ENCODE data around the gene PRM2. TPM values are rescaled to one million over a fixed set of nuclear protein-coding genes. Genes with fewer than 3 reads are reported as not detected.

PRM2 gene
- total and polyA plus RNA-seq, 2 of the 8 experiments (the other 6 are each of a cell fraction or from before 2014, with no cell fraction given), result not detected

- Histone ChIP-seq H3K79me1 (ENCODE audit: low read depth, low read length) (no peaks in the 10 kb centered on the region), H3K4me3 (ENCODE audit: extremely low read depth in 1 of 4, insufficient read depth in 2 of 4, low read depth in 3 of 4, low read length in 4 of 4) (no peak overlapping the region), H4K8ac (ENCODE audit: extremely low read depth, insufficient read depth, low read length) (no peak overlapping the region), H3K14ac (ENCODE audit: insufficient read length) (no peak overlapping the region), H2BK120ac (replicated peaks; ENCODE audit: low read depth, low read length) (no peak overlapping the region), H2BK15ac (ENCODE audit: low read length) (no peak overlapping the region), H3K4ac (replicated peaks; ENCODE audit: insufficient read length, low read depth, low read length) (no peak overlapping the region), H2AK5ac (ENCODE audit: low read depth, low read length) (0 out of 2 replicates have a peak overlapping the region, but pooled peaks have one; percentile 53), H3K79me2 (ENCODE audit: control insufficient read depth in 1 of 2, insufficient read depth in 2 of 2, low read length in 2 of 2) (no peaks in the 10 kb centered on the region), H3K23ac (ENCODE audit: insufficient read length) (no peak overlapping the region), H2AFZ (ENCODE audit: low read length) (no peak overlapping the region), H3K9me3 (ENCODE audit: insufficient read depth in 2 of 2, low read depth in 1 of 2, low read length in 1 of 2) (no peaks in the 10 kb centered on the region), H3K9ac (replicated peaks in 1 of 4; ENCODE audit: extremely low read depth in 1 of 4, low read depth in 3 of 4, low read length in 3 of 4) (no peak overlapping the region), H3K27ac (ENCODE audit: low read depth, low read length) (no peak overlapping the region), H3K4me2 (ENCODE audit: insufficient read depth in 1 of 2, low read depth in 2 of 2, low read length in 2 of 2) (no peak overlapping the region), H3K56ac (replicated peaks; ENCODE audit: insufficient read length, low read depth, low read length) (no peak overlapping the region), H3K4me1 (replicated peaks in 1 of 4; ENCODE audit: control insufficient read depth in 3 of 4, insufficient read depth in 4 of 4, low read length in 3 of 4) (peaks cover 0 to 11% (median 2%) of the 10 kb centered on the region in 4 experiments; a peak in 5 of 7 replicates), H3K18ac (ENCODE audit: extremely low read depth, low read length) (peak overlapping the region; percentile 32; the same call in 1 of the 2 replicates), H4K5ac (ENCODE audit: insufficient read length, low read depth, low read length) (no peak overlapping the region), H4K20me1 (replicated peaks in 1 of 2; ENCODE audit: control insufficient read depth in 1 of 2, insufficient read depth in 2 of 2, low read length in 2 of 2) (no peaks in the 10 kb centered on the region), H2BK5ac (ENCODE audit: low read depth, low read length) (0 out of 2 replicates have a peak overlapping the region, but pooled peaks have one; percentile 10), H3K36me3 (ENCODE audit: control insufficient read depth in 2 of 4, insufficient read depth in 4 of 4, low read length in 3 of 4) (no peaks in the 10 kb centered on the region), H2BK12ac (ENCODE audit: low read depth, low read length) (no peak overlapping the region), H3K23me2 (ENCODE audit: low read depth, low read length) (no peaks in the 10 kb centered on the region), H3K27me3 (replicated peaks in 1 of 4; ENCODE audit: control insufficient read depth in 3 of 4, extremely low read depth in 1 of 4, insufficient read depth in 3 of 4, low read length in 3 of 4) (peaks cover 0 to 2% (median 1%) of the 10 kb centered on the region in 4 experiments; a peak in 1 of 7 replicates), H2BK20ac (ENCODE audit: low read length) (no peak overlapping the region), H4K91ac (replicated peaks; ENCODE audit: insufficient read length, low read length) (no peak overlapping the region)
- POLR2A ChIA-PET (ENCODE audit: partially characterized antibody), result interaction anchor here (1.1 to 2.1 kb wide), 4 partner anchors 9 to 80 kb away, joined by 5 to 9 read pairs (median 5); partner anchors contain the start of gene SOCS1
- WGBS, 2 experiments (ENCODE audit: extremely low coverage in 1 of 2, insufficient coverage in 1 of 2, insufficient read length in 1 of 2, insufficient replicate concordance in 2 of 2, low coverage in 1 of 2, low lambda C conversion rate in 2 of 2, missing lambda C conversion rate in 1 of 2), result 93% methylated on average over 7 of the region's 7 CpGs; no CpG with 5 or more reads in 1 of the 2 experiments
- no peak for FAIRE-seq
- CTCF ChIA-PET (ENCODE audit: partially characterized antibody), result interaction anchor here (0.6 to 2.4 kb wide), 7 partner anchors 11 to 100 kb away, joined by 3 to 7 read pairs (median 3); partner anchors contain the start of gene SOCS1
- no peak for DNase-seq (ENCODE audit: low read depth in 1 of 2, low spot score in 2 of 2)
- TF ChIP-seq SAP30 (IDR thresholded peaks at IDR 0.05; ENCODE audit: insufficient read depth, insufficient replicate concordance, low read length) (no peak), TAF1 (IDR thresholded peaks at IDR 0.05; ENCODE audit: low read depth, low read length) (no peak), EGR1 (IDR thresholded peaks at IDR 0.05; ENCODE audit: borderline replicate concordance, low read depth, low read length) (no peak), CREB1 (IDR thresholded peaks at IDR 0.05) (no peak), RAD21 (IDR thresholded peaks at IDR 0.05 in 1 of 2, conservative IDR thresholded peaks at IDR 0.05 in 1 of 2; ENCODE audit: low read depth in 2 of 2, low read length in 2 of 2) (no peak), CTBP2 (IDR thresholded peaks at IDR 0.05; ENCODE audit: borderline replicate concordance, insufficient read depth, insufficient read length, low read length) (no peak), ASH2L (IDR thresholded peaks at IDR 0.05; ENCODE audit: low read length) (no peak), SIRT6 (IDR thresholded peaks at IDR 0.05; ENCODE audit: low read length) (no peak), MAX (IDR thresholded peaks at IDR 0.05) (no peak), ATF3 (IDR thresholded peaks at IDR 0.05; ENCODE audit: insufficient read depth, low read depth, low read length) (no peak), YY1 (IDR thresholded peaks at IDR 0.05; ENCODE audit: low read depth, low read length) (no peak), KDM4A (IDR thresholded peaks at IDR 0.05; ENCODE audit: low read depth, low read length, severe bottlenecking) (no peak)
These were observed 15.9 kb upstream of the PRM2 start for GRCh38 chr16:11292076-11292748.

All from H1 (cell line).